Stimulated activated CD4-positive, alpha-beta T cell treated with anti-CD3 and anti-CD28 coated beads, TNF-alpha, amount 100 ng/mL, for 48 hours (primary cell): ENCODE data around the gene PEX16.
A peak's percentile ranks its signal among the peaks of the same experiment; 100 is the strongest.
"Not testable (repeated sequence)": the region's sequence is repeated elsewhere in the genome, so short reads cannot be mapped to it uniquely, and the experiment has no call there.

Experiments used
- DNase-seq, 3 donors: peaks; one replicate each; pipeline ENCODE4 v3.0.0-alpha.2; 2020; ENCODE audit warnings: low read depth in 3 of 3

PEX16 gene

DNA sequence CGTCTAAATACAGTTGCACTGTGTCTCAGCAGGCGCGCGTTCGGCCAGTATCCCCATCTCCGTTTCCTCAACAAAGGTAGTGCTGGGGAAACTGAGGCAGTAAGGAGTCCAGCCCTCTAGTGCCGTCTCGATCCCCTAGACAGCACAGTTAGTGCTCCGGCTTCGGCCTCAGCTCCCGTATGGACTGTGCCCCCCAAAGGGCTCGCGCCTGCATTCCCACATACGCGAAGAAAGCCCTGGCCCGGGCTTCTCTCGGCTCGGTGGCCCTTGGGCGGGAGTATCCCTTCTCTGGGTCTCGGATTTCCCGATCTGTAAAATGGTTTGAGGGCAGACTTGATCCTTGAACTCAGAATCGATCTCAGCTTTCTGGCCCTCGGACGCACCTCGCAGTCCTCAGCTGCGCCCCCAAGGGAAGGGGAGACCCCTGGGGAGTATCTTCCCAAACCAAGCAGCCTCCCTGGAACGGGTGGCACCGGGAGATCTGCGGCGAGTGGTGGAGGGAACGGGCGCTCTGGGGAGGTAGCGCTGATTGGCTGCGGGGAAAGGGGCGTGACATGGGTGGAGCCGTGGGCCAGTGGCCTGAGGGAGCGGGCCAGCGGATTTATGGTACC lies 759 bp upstream of the PEX16 start:
- DNase-seq: peak; percentile 18 to 61 (median 40)

DNA sequence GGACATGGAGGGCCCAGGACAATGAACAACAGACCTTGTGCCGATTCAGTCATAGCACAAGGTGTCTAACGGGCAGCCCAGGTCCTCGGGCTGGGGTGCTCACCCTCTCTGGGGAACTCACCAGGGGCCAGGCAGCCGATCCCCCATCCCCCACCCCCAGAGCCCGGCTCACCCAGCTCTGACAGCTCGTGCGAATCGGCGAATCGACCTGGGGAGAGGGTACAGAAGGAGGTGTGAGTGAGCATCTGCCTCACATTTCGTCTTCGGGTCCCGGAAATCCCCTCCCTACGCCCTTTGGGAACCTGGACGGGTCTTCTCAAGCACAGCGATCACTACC lies 423 bp downstream of the PEX16 start:
- DNase-seq: no peak

DNA sequence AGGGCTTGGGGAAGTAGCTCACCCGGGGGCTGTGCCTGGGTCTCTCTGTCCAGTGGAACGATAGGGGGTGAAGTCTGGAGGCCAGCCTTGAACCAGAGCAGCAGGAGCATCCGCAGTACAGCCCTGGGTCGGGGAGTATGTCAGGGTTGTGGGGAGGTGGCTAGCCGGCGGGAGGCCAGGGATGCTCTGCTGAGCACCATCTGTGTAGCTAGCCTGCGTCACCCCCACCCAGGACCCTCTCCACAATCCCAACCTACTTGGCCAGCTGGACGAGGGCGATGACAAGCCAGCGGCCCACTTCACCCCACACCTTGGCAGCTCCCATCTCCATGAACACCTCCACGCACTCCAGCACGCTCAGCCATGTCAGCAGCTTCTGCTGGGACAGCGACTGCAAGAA lies 2.2 kb downstream of the PEX16 start:
- no peak for DNase-seq

DNA sequence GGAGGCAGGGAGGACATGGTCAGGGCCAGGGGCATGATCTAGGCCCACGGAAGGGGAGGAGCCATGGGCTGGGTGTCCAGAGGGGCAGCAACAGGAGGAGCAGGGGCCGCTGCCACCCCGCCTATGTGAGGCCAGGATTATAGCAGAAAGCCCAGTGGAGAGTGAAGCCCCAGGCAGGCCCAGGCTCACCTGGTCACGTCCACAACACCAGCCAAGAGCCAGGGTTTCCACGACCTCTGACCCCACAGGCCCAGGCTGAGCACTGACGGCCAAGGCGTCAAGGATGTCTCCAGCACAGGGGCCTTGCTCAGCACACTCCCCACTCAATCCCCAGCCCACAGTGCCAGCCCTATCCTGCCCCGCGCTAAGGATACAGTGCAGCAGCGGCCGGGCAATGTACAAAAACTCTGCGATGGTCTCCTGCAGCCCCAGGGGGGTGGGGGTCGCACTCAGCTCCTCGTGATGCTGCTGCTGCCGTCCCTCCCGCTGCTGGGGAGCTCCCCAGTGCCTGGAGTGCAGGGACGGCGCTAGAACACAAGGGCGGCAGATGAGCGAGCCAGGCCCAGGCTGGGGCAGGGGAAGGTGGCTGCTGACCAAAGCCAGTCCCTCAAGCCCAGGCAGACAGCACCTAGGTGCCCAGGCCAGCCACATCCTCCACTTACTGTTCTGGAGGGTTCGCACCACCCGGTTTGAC lies 3.6 kb downstream of the PEX16 start:
- no peak for DNase-seq

DNA sequence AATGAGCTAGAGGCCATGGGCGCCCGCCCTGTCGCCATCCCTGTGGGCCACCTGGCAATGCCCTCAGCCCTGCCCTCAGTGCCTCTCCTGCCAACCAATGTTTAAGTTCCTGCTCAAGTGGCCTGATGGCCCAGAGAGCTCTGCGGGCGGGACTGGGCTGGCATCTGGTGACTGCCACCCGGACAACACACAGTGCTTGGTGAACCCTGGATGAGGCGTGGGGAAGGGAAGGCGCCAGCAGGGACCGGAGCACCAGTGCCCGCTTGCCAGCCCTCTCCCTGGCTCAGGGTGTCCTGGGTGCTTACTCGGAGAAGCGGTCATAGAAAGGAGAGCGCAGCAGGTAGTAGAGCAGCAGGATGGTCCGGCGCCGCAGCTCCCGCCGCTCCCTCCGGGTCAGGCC lies 4.2 kb downstream of the PEX16 start:
- DNase-seq: no peak

DNA sequence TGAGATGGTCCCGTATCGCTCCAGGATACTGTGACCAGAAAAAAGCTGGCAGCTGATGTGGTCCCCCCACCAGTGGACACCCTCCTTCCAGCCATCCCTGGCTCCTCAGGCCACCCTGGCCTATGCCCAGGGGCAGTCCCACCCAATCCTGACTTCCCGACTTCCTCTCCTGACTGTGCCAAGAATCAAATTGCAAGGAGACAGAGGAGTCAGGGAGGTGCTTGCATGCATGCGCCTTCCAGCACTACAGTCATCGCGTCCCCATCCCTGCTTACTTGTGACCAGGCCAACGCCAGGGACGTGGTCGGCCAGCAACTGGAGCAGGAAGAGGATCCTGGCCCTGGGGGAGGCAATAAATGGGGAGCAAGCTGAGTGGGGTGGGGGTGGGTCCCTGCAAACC lies 7.1 kb downstream of the PEX16 start:
- DNase-seq: no peak

DNA sequence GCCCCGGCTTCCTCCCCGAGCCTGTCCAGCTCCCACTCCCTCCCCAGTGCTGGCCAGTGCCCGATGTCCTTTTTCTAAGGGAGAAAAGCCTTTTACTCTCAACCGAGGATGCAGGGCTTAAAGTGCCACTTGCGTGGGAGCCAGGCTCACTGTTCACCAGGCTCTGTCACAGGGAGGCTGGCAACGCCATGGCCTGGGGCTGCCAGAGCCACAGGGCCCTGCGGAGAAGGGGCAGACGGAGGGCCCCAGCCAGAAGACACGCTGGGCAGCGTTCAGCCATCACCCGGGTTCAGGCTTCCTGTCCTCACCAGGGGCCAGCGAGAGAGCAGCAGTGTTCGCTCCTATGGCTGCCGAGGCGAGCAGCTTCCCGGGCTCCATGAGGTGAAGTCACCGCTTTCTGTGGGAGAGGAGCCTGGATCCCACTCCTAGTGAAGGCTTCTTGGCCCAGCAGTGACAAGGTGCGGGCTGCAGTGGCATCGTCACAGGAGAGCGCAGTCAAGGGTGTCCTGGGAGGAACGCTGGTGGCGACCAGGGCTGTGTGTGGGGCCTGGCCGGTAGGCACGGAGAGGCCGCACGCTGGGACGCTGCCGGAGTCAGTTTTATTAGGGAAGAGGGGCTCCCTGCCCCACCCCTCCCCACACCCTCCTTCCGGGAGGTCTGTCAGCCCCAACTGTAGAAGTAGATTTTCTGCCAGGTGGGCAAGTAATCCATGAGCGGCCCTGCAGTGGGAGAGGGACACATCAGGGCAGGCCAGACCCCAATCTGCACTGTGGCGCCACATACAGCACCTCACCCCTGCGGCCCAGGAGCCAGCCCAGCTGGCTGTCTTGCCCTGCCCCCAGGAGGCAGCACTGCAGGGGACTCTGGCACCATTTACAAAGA lies 7.8 kb downstream of the PEX16 start:
- no peak for DNase-seq

DNA sequence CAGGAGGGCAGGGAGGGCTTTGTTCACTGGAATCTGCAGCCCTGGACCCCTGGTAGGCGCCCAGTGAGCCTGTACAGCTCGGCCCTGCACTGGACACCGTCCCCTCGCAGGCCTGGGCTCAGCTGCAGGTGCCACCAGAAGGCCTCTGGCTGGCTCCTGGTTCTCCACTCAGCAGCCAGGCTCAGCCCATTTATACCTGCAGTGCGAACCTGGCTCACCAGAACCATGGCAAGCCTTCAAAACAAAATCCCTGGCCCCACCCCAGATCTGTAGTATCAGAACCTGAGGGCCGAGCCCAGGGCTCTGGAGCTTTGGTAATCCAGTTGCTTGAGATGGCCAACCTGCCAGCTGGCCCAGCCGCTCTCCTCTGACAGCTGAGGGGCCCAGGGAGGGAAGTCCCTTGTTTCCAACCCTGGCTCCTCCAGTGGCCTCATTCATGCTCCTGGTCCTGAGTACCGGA lies 9.7 kb downstream of the PEX16 start:
- no peak for DNase-seq

DNA sequence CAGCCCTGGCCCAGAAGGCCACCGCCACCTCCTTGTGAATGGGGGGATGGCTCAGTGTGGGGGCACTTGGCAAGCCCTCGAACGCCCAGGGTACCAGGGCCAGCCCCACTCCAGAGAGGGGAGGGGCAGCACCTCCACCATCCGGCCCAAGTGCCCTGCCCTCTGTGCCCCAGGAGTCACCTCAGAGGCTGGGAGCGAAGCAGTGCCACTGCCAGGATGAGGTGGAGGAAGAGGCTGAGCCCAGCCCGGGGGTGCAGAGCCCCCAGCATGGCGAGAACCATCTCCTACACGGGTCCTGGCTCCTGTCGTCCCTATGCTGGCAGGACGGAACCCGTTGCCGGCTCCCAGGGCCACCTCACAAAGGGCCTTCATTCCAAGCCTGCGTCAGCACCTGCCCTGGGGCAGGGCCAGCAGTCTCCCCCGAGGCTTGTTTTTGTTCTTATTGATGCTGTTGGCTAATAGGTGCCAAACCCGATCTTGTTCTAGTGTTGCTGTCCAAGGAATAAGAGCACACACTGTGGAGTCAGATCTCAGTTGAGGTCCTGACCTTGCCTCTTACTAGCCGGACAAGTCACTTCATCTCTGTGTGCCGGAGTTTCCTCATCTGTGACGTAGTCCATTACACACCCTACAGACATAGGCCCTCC lies 10.6 kb downstream of the PEX16 start, which contains the start of gene FREY1:
Gene FREY1, minus strand, starts transcription at position 307 of the 647 bp plus-strand sequence. Its CDS starts 26 bp downstream, at position 281.
- DNase-seq: no peak

DNA sequence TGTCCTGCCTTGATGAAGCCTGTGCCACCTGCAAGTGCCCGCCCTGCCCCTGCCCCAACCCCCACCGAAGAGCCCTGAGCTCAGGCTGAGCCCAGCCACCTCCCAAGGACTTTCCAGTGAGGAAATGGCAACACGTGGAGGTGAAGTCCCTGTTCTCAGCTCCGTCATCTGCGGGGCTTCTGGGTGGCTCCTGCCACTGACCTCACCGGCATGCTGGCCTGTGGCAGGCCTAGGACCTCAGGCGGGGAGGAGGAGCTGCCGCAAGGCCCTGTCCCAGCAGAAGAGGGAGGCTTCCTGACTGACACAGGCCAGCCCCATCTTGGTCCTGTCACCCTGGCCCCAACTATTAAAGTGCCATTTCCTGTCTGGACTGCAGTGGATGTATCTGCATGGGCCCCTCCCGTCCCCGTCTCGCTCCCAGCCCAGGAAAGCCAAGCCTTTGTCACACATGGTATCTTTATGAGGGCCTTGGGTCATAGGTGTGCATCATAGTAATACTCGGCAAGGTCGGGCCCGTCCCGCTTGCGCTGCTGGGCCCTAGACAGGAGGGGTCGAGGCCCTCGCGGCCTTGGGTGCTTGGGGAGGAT lies 11.5 kb downstream of the PEX16 start:
- DNase-seq: no peak

DNA sequence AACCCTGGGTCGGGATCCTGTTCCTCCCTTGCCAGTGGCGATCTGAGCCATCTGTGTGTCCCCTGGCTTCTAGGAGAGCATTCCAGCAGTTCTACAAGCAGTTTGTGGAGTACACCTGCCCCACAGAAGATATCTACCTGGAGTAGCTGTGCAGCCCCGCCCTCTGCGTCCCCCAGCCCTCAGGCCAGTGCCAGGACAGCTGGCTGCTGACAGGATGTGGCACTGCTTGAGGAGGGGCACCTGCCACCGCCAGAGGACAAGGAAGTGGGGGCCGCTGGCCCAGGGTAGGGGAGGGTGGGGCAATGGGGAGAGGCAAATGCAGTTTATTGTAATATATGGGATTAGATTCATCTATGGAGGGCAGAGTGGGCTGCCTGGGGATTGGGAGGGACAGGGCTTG lies 12.1 kb downstream of the PEX16 start:
- DNase-seq: not testable (repeated sequence)

DNA sequence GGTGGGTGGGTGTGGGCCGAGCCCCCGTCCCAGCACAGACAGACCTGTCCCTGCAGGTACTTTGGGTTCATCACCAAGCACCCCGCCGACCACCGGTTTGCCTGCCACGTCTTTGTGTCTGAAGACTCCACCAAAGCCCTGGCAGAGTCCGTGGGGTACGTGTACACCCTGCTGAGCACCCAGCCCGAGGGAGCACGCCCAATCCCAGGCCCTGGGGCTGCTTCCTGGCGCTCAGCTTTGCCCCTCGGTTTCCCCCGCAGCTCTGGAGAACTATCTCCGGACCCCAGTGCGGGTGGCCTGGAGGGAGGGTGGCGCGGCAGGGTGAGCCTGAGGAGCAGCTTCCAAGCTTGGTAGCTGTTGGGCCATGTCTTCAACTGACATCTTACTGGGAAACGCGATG lies 12.6 kb downstream of the PEX16 start:
- DNase-seq: no peak

DNA sequence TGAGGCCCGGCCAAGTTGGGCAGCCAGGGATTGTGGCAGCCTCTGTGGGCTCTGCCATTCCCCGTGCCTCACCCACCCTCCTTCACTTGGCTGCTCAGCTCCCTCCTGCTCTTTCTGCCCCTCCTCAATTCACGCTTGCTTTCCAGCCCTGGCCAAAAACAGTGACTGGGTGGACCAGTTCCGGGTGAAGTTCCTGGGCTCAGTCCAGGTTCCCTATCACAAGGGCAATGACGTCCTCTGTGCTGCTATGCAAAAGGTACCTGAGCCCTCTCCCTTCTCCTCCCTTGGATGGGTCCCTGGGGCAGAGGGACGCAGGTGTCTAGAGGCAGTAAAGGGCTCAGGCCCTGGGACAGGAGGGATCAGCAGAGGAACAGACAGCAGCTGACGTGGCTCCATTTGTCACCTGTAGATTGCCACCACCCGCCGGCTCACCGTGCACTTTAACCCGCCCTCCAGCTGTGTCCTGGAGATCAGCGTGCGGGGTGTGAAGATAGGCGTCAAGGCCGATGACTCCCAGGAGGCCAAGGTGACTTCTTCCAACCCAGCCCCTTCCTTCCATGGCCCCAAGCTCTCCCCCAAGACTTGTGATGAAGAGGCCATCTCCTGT lies 13.3 kb downstream of the PEX16 start:
- DNase-seq: no peak

DNA sequence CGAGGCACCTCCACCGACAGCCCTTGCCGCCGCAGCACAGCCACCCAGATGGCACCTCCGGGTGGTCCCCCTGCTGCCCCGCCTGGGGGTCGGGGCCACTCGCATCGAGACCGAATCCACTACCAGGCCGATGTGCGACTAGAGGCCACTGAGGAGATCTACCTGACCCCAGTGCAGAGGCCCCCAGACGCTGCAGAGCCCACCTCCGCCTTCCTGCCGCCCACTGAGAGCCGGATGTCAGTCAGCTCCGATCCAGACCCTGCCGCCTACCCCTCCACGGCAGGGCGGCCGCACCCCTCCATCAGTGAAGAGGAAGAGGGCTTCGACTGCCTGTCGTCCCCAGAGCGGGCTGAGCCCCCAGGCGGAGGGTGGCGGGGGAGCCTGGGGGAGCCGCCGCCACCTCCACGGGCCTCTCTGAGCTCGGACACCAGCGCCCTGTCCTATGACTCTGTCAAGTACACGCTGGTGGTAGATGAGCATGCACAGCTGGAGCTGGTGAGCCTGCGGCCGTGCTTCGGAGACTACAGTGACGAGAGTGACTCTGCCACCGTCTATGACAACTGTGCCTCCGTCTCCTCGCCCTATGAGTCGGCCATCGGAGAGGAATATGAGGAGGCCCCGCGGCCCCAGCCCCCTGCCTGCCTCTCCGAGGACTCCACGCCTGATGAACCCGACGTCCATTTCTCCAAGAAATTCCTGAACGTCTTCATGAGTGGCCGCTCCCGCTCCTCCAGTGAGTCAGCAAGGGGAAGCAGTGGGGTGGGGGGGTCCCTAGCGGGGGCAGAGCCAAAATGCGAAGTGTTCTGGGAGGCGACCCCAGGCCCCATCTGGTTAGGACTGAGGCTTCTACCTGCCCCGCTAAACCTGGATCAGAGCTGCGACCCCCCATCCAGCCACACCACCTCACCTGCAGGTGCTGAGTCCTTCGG lies 15.0 kb downstream of the PEX16 start:
- no peak for DNase-seq

DNA sequence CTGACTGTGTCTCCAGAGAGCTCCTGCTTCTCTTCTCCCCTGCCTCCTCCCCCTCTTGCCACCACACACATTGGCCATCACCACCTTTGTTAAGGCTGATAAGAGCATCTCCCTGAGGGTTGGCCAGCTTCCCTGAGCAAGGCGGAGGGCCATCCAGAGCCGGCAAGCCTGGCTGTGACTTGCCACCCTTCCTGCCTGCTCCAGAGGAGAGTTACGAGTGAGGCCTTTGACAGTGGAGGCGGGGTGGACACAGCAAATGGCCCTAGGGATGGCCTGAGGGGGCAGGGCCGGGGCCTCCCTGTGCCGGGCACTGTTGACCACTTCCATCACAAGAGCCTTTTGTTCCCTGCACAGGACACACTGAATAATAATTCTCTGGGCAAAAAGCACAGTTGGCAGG lies 16.1 kb downstream of the PEX16 start:
- no peak for DNase-seq

DNA sequence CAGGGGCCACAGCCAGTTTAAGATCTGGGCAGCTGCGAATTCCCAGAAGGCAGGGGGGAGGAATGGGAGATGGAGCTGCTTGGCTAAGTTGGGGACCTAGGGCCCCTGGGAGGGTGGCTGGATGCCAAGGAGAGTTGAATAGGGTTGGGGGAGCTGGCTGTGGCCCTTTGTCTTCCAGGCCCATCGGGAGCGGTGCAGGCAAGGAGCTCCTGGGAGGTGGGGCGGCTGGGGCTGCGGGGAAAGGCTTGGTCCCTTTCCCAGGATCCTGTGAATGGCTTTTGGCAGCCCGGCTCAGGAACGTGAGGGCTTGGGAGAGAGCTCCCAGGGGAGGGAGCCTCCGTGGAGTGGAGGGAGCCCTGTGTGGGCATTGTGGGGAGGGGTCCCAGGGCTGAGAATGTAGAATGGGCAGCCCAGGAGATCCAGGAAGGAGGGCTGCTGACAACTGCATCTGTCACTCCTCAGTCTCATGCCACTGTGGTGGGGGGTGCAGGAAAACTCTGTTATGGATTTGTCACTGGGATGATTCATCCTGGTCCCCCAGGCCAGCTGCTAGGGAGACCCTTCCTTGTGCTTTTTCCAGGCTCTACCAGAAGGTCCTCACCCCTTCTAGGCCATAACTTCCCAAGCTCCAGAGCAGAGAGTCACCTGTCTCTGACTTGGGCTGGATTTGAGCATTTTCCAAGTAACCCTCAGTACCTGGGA lies 16.6 kb downstream of the PEX16 start:
- no peak for DNase-seq

DNA sequence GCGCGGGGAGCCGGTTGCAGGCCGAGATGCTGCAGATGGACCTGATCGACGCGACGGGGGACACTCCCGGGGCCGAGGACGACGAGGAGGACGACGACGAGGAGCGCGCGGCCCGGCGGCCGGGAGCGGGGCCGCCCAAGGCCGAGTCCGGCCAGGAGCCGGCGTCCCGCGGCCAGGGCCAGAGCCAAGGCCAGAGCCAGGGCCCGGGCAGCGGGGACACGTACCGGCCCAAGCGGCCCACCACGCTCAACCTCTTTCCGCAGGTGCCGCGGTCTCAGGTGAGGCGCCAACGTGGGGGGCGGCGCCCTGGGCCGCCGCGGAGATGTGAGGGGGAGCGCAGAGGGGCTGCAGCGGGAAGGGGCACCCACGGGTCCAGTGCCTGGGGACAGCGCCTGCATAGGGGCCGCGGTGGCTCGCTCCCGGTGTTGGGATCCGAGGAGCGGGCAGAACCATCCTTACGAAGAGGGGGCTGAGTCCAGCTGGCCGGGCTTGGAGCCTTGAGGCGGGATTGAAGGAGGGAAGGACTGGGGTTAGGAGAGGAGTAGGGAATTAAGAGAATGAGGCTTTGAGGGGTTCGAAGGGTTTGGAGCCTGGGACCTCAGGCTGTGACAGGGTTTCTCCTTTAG lies 17.4 kb downstream of the PEX16 start:
- DNase-seq: not testable (repeated sequence)

DNA sequence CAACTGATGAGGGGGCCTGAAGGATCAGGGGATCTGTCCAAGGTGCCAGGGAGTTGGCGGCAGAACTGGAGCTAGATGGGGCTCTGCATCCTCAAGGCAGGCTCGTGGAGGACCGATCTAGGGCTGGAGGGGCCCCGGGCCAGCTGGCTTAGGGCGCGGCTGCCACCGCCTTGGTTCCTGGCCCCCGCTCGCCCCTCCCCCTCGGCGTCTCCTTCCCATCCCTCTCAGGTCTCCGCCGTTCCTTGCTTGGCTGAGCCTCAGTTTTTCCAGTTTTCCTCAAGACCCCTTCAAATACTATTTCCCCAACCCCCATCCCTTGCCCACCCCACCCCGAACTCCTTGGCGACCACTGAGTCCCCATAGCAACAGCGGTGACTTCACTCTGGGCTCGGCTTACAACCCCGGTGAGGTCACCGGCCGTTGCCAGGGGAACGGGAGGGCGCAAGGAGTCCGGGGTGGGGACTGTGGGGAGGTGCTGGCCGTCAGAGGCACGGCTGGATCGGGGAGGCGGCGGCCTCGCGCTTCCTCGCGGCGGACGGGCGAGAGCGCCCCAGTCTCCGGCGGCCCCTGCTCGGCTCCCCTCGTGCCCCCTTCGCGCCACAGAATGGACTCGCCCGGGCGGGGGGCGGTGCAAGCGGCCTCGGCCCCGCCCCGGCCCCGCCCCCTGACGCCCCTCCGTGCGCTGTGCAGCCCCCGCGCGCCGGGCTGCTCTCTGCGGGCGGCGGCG lies 18.1 kb downstream of the PEX16 start:
- peak; percentile 22 to 65 (median 32) for DNase-seq

DNA sequence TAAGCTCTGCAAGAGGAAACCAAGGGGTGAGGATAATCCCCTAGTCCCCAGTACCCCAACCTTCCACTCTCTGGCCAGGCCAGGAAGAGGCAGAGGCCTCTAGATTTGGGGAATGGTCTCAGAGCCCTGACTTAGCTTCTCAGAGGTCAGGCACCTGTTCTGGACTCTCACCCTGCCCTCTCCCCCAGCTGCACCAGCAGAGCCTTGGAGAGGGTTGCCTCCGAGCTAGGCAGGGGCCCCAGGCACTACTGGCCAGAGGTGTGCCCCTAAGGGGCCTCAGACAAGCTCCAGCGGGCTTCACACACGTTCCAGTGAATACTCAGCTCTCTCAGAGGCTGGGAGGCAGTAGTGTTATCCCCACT lies 18.6 kb downstream of the PEX16 start:
- DNase-seq: no peak
